DMS53 treated with DMSO at 0.1 percent for 48 hours (cell line): ENCODE data around the gene ELFN2.
"Not testable (repeated sequence)": the region's sequence is repeated elsewhere in the genome, so short reads cannot be mapped to it uniquely, and the experiment has no call there.

ENCODE experiments used
- DNase-seq: peaks from one replicate; lab custom pipeline; 2025; ENCODE audit not compliant: unreplicated experiment; lab: John Stamatoyannopoulos, UW

ELFN2 gene, protein sequence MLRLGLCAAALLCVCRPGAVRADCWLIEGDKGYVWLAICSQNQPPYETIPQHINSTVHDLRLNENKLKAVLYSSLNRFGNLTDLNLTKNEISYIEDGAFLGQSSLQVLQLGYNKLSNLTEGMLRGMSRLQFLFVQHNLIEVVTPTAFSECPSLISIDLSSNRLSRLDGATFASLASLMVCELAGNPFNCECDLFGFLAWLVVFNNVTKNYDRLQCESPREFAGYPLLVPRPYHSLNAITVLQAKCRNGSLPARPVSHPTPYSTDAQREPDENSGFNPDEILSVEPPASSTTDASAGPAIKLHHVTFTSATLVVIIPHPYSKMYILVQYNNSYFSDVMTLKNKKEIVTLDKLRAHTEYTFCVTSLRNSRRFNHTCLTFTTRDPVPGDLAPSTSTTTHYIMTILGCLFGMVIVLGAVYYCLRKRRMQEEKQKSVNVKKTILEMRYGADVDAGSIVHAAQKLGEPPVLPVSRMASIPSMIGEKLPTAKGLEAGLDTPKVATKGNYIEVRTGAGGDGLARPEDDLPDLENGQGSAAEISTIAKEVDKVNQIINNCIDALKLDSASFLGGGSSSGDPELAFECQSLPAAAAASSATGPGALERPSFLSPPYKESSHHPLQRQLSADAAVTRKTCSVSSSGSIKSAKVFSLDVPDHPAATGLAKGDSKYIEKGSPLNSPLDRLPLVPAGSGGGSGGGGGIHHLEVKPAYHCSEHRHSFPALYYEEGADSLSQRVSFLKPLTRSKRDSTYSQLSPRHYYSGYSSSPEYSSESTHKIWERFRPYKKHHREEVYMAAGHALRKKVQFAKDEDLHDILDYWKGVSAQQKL

DNA sequence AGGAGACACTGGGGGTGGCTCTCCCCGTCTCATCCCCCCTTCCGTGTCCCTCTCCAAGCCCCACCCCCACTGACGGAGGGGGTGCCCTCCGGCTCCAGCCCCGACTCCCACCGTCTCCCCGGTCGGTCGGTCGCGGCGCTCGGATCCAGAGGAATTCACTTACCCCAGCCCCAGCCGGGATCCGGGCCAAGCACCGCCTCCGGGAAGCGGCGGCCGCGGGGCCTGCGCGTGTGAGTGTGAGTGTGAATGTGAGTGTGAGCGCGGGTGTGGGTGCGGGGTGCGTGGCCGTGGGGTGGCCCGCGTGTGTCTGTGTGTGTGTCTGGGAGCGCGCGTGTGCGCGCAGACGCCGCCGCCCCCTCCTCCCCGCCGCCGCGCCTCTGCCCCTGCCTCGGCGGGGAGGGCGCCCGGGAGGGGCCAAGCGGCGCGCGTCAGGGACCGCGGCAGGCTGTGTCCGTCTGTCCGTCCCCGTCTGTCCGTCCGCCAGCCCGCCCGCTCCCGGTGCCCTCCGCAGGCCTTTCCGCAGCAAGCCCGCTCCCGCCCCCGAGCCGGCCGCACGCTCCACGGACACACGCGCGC is at the start of gene ELFN2:
Gene ELFN2, minus strand, starts transcription at position 345 of the 576 bp plus-strand sequence. CDS start 51,945 bp downstream, outside the sequence.
- DNase-seq = no peak

DNA sequence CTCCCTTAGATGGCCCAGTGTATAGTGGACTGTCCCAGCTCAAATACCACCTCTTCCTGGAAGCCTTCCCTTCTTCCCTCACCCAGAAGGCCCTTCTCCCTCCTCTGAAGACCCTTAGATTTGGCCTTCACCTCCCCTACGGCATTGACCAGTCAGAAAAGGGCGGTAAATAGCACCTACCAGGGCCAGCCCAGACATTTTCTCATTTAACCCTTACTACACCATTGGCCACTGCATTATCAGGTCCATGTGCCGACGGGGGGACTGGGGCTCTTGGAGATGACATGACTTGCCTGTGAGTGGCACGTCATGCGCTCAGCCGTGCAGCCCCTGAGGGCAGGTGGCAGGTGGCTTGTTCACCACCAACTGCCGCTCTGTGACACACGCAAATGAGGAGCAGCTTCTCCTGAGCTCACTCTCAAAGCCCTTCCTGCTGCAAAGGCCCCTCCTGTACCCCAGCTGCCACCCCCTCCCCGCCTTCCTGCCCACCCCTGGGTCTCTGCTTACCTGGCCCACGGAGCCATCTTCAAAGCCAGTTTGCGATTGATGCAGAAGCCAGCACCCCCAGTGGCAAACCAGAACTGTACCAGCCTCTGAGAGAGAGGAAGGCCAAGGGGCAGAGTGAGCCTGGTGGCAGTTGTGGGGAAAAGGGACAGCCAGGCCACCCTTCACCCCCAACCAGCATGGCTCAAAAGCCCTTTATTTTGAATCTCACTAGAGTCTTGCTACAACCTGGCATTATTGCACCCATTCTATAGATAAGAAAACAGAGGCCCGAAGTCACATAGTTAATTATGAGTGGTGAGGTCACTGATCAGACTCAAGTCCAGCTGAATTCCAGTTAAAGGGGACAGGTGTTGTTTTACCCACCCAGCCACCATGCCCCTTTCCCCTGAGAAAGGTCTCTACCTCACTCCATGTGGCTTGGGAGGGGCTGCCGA is 49.4 kb upstream of the ELFN2 start:
- DNase-seq = no peak

DNA sequence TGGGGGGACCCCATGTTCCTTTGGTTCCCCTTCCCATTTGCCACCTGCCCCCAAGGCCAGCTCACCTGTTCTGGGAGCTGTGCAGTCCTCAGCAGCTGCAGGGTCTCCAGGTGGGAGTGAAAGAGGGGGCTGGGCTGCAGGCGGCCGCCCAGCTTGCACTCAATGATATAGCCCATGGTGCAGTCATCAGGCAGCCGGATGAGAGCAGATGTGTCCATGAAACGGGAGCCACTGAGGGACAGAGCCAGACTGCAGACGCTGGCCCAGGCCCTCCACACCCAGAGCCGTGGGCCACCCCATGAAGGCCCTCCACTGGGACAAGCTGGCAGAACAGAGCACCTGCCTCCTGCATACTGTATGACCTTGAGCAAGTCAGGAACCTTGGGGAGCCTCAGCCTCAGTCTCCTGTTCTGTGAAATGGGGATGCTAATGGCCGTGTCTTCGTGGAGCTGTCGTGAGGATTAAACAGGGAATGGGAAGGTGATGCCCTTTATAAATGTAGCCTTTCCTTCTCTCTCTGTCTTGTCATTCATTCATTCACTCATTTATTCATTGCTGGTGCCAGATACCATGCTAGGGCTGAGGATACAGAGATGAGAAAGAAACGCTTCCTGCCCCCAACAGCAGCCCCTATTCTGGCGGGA is 47.3 kb upstream of the ELFN2 start:
- DNase-seq = no peak

DNA sequence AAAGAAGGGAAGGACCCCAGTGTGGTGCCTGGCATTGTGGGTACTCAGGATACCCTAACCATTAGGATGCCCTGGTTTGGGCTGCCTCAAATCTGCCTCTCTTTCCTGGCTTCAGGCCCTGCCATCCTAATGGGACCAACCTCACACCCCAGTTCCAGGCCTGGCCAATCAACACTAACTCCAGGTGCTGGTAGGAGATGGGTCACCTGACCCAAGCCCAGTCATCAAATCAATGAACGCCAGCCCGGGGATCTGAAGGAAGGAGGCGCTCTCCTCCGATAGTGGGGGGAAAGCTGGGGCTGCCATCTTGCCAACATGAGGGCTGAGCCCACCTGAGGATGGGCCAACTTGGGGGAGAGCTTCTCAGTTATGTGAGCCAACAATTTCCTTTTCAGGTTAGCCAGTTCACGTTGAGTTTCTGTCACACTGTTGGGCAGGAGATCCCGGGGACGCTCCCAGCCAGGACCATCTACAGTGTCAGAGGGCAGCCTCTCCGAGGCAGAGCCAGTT is 46.2 kb upstream of the ELFN2 start:
- DNase-seq = no peak

DNA sequence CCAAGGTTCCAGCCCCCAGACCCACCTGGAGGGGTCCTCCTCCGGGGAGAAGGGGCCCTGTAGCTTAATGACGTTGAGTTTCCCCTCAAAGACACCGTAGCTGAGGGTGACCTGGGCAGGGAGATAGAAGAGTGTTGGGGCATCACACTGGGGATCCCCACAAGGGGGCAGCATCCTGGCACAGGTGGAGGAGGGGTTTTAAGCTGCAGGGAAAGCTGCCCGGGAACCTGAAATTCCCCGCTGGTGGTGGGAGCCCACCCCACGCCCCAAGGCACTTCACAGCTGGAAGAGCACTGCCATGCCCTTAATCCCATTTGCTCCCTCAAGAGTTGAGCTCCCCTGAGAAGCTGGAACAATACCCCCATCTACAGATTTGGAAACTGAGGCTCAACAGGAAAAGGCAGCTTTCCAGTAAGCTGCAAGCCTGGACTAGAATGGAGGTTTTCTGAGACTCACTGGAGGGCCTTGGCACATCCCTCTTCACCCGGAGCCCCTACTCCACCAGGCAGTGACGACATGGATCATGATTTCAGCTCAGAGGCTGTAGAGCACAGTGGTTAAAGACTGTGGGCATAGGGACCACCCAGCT is 45.2 kb upstream of the ELFN2 start:
- no peak for DNase-seq

DNA sequence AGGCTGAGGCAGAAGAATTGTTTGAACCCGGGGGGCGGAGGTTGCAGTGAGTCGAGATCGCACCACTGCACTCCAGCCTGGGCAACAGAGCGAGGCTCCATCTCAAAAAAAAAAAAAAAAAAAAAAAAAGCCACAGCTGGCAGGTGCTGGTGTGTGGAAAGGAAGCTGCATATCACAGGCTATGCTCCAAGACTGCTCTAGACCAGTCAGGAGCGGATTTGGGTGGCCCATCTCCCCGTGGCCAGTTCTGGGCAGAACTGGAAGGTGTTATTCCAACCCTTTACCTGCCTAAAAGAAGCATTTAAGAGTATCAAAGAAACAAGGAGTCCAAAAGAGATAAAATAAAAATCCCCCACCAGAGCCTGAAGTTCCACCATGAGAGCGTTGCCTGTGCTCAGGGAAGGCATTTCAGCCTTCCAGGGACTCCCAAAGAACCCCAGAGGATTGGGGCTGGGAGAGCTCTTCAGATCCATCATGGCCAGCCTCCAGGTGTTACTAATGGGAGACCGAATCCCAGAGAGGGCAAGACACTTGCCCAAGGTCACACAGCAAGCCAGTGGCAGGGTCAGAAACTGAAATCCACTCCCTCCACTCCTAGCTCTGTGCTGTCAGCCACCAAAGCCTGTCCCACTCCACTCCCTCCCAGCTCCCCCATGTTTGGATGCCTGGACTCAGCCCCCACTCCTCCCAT is 44.6 kb upstream of the ELFN2 start:
- DNase-seq = no peak

DNA sequence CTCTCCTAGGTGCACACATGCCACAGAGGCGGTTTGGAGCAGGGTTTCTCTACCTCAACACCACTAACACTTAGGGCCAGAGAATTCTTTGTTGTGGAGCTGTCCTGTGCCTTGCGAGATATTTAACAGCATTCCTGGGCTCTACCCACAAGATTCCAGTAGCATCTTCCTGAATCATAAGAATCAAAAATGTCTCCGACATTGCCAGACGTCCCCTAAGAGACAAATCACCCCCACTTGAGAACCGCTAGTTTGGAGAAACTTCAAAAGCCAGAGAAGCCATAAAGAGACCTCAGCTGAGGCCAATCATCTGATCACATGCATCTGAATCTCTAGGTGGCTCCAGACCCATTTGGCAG is 42.8 kb upstream of the ELFN2 start:
- no peak for DNase-seq

DNA sequence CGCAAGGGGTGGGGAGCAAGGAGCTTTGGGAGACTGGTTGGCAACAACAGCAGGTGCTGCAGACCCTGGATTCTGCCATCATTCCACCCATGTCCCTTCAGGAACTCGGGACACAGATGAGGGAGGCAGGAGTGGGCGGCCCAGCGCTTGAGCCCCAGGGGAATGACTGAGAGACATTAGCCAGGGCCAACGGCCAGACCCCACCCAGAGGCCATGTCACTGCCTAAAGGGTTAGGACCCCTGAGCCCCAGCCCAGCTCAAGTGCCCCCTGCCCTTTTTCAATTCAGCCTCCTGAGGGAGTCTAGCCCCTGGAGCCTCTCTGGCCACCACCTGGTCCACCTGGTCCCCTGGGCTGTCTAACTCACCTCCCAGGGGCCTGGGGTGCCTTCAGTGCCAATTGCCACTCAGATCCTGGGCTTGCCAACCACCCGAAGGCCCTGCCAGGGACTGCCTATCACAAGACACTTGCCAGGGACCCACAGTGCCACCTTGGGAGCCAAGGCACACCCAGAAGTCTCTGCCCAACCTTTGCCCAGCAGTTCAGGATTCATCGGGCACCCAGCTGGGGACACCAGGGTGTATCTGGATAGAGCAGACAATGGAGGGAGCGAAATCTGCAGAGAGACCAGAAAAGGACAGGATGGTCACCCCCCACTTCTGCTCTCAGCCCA is 42.3 kb upstream of the ELFN2 start:
- DNase-seq = no peak

DNA sequence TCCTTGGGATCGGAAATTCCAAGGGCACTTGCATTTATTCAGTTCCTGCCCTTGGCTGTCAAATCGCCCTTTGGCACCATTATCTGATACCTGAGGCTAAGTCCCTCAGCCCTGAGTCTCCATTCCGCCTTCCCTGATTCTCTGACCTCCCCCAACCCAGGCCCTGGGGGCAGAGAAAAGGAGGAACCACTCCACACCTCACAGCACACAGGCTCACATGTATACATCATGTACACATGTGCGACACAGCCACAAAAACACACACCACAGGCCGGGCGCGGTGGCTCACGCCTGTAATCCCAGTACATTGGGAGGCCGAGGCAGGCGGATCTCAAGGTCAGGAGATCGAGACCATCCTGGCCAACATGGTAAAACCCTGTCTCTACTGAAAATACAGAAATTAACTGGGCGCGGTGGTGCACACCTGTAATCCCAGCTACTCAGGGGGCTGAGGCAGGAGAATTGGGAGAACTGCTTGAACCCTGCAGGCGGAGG is 41.0 kb upstream of the ELFN2 start:
- not testable (repeated sequence) for DNase-seq

DNA sequence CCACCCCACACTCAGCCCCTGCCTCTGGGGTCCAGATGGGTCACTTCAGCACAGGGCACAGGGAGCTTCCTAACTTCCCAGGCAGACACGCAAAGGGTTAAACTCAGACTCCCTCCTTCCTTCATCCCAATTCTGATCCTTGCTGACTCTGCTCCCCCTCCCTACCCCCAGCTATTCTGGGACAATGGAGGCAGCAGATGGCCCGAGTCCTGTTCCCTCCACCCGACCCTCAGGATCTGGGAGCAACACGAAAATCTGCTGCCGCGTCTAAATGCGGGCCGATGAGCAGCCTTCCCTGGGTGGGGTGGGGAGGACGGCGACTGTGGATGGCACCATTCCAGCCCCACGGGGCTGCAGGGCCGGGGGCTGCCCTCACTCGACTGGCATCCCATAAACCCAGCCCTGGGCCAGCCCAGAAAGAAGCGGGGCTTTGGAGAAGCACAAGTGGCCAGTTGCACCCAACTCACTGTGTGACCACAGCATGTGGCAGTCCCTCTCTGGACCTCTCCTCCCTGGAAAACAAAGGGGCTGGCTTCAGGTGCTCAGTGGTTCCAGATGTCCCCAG is 40.2 kb upstream of the ELFN2 start:
- DNase-seq = no peak

DNA sequence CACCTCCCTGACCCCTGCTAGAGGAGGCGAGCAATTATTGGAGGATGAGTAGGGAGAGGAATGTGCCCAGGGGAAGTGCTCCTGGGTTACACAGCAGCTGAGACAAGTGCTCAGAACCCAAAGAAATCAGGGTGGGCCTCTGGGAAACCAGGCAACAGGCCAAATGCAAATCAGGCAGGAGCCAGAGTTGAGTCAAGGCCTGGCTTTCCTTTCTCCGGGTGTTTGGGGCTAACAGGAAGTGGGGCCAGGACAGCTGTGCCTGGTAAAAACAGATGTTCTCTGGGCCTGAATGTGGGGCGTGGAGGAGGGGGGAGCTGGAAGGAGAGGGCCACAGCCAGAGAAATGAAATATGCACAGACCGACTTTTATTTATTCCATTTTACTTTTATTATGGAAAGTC is 36.9 kb upstream of the ELFN2 start:
- DNase-seq = no peak

DNA sequence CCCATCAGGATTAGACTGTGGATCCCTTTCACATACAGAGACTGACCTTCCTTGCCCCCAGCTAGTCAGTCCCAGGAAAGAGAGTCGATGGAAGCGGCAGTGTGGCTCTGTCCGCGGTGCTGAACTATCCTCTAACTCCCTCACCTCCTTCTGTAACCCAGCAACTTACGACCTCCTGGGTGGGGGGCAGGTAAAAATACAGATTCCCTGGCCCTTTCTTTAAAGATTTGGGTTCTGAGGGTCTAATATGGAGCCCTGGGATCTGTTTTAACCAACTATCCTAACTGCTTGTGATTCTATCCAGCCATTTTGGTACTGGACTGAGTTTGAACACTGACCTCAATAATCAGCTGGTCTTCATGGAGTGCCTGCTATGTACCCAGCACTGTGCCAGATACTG is 35.7 kb upstream of the ELFN2 start:
- DNase-seq = no peak

DNA sequence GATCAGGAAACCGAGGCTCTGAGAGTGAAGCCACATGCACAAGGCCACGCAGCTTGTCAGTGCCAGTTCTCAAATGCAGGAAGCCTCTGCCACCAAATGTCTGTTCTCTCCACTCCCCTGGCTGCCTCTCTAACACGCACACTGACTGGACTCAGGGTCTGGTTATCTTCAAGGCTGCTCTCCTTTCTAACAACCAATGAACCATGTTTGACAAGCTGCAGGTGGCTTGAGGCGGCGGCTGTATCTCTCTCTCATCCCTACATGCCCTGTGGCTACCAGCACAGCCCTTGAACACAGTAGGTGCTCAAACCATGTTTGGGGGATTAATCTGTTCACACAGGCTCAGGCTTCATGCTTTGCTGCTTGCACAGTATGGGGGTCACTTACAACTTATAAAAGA is 35.2 kb upstream of the ELFN2 start:
- DNase-seq = no peak

DNA sequence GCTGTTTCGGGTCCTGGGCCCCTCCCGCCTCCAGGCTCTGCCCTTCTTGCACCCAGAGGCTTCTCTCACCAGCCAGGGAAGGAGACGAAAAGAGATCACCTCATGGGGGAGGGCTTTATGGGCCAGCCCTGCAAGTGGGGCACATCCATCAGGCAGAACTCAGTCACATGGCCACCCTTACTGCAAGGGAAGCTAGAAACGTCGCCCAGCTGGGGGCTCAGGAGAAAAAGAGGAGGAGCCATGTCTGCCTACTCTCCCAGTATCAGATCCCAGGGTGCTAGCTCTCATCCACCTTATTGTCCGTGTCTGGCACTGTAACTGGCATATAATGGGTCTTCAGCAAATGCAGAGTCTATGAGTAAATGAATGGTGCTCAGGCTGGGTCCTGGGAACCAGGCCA is 34.7 kb upstream of the ELFN2 start:
- DNase-seq = no peak

DNA sequence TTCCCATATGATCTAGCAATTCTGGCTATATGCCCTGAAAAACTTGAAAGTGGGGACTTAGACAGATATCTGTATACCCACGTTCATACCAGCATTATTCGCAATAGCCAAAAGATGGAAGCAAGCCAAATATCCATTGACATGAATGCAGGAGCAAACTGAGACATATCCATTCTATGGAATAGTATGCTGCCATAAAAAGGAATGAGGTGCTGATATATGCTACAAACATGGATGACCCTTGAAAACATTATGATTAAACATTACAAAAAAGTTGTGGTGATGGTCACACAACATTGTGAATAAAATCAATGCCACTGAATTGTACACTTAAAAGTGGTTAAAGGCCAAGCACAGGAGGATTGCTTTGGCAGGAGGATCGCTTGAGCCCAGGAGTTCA is 33.4 kb upstream of the ELFN2 start:
- no peak for DNase-seq

DNA sequence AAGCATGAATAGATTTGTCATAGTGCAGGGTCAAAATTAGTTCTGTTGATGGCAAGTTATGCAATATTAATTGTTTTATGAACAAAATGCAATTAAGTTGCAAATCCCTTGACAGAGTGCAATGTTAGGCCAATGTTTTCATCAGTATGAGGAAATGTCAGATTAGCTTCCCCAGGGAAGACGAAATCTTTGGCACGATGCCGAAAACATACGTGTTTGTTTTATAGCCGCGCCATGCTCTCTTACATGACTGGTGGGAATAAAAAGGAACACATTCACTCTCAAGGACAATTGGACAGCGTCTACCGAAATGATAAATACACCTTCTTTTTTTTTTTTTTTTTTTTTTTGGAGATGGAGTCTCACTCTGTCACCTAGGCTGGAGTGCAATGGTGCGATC is 31.9 kb upstream of the ELFN2 start:
- no peak for DNase-seq

DNA sequence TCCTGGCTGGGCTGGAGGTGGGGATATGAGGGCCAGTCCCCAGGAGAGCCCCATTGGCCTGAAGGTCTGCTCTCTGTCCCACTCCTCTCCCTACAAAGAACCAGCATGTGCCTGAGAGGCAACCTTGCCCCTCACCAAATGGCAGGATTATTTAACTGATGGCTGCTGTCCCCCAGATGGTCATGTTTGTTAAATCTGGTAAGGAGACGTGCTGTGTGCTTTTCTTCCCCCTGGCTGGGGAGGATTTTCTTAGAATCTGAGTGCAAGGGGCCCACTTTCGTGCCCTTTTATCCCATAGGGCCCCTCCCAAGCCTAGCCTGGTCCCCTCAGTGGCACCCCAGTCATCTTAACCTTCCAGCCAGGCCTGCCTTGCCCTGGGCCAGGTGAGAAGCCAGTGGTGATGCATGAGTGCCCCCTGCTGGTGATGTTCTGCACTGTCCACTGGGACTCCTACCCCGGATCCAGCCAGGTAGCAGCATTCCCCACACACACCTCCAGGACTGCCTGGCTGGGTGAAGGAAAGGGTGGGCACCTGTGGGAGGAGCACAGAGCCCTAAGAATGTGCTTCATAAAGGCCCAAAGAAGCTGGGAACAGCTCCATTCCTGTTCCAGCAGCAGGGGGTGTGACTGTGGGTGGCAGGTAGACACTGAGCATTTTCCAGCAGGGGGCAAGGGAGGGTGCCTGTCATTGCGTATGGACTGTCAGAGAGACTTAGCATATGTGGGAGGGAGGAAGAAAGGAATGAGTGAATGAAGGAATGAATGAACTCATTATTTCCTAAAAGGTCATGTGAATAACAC is 30.0 kb upstream of the ELFN2 start:
- no peak for DNase-seq
